GM21423 (cell line): ENCODE data around the gene ANKS3.

Source experiments
- ATAC-seq: cut with Tn5 transposase; IDR thresholded peaks from one replicate; pipeline ENCODE4 v1.9.1; 2021; ENCODE audit warnings: mild to moderate bottlenecking, moderate library complexity; ENCODE audit not compliant: unreplicated experiment

Gene ANKS3

DNA sequence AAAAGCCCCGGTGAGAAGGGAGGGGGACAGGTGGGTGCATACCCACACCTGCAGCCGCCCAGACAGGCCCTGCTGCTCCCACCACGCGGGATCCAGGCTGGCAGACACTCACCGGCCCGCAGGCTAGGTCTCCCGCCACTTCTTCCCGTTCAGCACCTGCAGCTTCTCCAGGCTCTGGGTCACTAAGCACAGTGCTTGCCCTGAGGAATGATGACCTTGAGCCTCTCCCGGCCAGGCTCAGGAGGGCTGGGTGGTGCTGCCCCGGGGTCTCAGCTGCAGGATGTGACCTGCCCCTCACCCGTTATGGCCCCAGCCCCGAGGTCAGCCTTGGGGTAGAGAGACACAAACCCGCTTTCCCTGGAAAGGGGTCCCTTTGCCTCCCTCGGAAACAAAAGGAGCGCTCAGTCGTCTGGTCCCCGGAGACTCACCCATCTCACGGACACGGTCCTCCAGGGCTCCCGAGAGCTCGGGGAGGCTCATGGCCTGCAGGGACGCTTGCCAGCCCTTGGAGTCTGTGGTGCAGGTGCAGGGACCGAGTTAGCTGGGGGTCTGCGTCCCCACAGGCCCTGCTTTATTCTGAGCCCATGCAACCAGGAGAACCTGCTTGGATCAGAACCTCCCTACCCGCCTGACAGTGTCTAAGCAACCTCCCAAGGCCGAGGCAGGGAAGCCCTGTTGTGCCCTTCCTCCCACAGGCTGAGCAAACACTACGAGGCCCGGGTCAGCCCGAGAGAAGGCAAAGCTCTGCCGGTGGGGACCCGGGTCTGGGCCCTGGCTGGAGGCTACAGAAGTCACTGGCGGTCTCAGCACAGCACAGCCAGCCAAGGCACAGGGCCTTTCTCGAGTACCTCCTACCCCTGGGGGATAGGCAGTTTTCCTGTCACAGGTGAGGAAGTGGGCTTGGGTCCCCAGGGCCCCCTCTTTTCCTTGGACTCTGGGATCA is 36.9 kb downstream of the ANKS3 start:
- ATAC-seq = no peak

DNA sequence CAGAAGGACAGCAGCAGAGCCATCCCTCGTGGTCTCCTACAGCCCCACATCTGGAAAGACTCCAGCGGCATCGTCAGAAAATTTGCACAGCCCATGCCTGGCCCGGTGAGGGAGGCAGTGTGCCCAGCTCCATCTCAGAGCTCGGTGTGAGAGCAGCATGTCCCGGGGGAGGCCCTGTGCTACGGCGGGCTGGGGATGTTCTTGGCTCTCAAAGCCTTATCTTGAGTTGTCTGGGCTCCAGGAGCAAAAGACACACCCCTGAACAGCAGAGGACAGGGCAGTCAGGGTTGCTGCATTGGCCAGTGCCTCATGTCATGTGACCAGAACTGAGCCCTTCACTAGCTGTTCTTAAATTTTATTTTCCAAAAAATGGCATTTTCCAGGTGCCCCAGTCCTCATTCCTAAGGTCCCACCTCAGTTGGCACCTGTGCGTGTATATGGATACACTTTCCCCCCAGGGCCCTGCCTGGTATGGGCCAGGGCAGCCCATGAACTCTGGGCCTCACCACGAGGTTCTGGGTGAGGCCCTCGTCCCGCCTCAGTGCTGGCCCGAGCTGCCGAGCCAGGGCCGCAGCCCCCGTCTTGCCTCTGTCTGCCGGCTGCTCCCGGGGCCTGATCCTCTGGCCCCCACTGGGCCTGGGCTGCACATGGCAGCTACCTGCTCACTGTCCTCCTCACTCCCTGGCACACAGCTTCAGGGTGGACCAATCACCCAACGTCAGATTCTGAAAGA is 37.7 kb downstream of the ANKS3 start:
- no peak for ATAC-seq

DNA sequence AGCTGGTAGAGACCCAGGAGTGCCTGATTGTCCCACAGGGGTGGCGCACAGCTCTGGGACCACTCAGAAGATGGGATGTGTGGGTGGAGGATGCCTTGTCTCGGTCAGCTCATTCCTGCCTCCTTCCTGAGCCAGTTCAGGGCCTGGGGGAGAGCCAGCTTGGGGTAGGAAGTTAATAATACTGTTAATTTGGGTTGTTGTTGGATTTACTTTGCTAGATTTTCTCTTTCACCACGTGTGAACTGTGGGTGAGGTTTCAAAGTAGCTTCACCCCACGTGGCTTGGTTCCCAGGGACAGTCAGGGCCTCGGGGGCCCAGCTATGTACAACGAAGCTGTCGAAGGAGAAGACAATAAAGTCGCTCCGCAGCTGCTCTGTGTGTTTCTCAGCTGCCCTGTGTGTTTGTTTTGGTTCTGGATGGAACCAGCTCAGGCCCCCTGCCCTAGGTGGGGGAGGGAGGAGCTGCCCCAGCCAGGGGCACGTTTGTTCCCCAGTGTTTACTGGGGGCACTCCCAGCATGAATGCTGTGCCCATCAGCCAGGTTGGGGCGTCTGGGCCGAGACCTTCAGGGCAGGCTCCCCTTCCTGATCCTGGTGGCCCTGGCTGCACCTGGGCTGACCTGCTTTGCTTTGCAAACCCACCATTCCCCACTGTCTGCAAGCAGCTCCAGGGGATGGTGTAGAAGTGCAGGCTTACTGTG is 38.4 kb downstream of the ANKS3 start:
- ATAC-seq = no peak

DNA sequence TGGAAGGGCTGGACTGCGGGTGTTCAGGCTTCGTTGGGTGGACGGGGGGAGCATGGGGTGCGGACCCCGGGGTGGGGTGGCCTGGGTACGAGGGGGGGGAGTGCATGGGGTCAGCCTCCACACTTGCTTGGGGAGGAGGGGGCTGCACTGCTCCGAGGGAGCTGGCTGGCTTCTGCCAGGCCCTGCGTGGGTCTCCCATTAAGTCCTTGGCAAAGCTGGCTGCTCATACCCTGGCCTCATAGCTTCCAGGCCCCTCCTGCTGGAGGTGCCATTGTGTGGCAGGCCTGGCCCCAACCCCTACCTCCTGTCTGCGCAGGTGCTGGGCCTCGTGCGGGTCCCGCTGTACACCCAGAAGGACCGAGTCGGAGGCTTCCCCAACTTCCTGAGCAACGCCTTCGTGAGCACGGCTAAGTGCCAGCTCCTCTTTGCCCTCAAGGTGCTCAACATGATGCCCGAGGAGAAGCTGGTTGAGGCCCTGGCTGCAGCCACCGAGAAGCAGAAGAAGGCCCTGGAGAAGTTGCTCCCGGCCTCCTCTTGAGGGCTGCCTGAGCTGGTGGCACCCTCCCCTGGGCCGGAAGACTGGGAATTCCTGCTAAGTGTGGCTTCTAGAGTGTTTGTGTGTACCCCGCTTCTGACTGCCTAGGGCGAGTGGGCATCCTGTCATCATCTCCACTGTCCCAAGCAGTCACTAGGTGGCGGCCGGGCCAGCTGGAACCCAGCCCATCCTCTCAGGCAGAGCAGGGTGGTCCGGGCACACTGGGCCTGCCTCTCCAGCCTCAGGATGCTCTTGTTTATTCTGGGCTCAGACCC is 39.2 kb downstream of the ANKS3 start:
- no peak for ATAC-seq

DNA sequence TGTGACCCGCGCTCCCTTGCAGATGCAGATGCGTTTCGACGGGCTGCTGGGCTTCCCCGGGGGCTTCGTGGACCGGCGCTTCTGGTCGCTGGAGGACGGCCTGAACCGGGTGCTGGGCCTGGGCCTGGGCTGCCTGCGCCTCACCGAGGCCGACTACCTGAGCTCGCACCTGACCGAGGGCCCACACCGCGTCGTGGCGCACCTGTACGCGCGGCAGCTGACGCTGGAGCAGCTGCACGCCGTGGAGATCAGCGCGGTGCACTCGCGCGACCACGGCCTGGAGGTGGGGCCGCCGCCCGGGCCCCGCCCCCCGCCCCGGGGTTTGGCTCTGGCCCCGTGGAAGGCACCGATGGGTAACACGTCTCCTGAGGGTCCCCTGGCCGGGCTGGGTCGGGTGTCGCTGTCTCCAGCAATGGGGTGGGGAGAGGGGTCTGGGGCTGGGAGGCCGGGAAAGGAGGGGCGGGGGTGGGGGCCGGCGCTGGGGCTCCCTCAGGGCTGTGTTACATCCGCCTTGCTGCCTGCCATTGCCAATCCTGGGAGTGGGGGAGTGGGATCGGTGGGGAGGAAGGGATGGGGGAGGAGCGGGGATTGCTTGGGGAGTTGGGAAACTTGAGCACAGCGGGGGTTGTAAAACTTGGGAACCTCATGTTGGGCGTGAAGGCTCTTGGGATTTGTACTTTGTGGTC is 40.0 kb downstream of the ANKS3 start:
- peak; percentile 2 for ATAC-seq

DNA sequence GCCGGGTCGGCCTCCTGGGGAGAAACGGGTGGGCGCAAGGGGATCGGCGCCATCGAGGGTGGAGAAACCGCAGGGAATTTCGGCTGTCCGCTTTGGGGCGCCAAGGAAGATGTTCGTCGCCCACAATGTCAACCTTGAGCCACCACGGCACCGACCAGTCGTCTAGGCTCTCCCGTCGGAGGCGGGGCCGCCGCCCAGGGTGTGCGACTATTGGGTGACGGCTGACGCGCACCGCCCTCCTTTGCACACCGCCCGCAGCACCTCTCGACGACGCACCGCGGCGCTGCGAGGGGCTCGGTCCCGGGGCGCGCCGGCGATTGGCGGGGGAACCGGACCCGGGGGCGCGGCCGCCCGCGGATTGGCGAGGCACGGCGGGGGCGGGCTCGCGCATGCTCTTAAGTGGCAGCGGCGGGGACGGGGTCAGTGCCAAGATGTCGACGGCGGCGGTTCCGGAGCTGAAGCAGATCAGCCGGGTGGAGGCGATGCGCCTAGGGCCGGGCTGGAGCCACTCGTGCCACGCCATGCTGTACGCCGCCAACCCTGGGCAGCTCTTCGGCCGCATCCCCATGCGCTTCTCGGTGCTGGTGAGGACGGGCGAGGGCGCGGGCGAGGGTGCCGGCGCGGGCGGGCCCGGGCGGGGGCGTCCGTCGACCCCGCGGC is 40.6 kb downstream of the ANKS3 start, which contains the start of gene NUDT16L1:
NUDT16L1 (plus strand) TSS at position 267 of the 660 bp plus-strand sequence; CDS start at position 432, 165 bp downstream.
- peak; percentile 94 for ATAC-seq

DNA sequence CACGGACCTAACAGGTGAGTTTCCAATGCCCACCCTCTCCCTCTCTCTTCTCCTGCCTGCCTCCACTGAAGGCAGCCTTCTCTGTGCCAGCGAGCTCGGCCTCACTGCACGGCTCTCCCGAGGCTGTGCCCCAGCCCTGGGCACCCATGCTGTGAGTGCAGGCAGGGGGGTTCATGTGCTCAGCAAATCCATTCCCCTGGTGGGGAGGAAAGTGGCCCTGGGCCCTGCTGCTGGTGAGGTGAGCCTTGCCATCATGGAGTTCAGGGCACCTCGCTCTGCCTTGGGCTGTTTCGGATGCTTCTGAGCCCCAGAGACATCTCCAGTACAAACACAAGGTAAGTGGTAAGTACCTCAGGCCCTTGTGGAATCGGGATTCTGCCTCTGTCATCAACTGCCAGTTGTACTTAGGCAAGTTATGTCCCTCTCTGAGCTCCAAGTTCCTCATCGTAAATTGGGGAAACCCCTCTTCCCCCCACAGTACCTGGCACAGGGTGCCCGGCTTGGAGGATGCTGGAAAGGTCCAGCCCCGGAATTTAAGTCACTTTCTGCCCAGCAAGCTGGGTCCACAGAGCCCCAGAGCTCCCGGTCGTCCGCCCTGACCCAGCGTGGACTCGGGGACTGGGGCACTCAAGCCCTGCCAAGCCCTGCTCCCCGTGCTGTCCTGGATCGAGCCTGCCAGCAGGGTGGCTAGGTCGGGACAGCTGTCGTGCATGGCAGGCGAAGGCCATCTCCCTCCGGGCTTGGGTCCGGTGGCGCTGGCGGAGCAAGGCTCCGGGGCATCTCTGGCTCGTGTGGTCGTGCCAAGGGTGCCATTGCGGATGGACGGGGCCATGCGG is 41.4 kb downstream of the ANKS3 start:
- ATAC-seq = no peak

DNA sequence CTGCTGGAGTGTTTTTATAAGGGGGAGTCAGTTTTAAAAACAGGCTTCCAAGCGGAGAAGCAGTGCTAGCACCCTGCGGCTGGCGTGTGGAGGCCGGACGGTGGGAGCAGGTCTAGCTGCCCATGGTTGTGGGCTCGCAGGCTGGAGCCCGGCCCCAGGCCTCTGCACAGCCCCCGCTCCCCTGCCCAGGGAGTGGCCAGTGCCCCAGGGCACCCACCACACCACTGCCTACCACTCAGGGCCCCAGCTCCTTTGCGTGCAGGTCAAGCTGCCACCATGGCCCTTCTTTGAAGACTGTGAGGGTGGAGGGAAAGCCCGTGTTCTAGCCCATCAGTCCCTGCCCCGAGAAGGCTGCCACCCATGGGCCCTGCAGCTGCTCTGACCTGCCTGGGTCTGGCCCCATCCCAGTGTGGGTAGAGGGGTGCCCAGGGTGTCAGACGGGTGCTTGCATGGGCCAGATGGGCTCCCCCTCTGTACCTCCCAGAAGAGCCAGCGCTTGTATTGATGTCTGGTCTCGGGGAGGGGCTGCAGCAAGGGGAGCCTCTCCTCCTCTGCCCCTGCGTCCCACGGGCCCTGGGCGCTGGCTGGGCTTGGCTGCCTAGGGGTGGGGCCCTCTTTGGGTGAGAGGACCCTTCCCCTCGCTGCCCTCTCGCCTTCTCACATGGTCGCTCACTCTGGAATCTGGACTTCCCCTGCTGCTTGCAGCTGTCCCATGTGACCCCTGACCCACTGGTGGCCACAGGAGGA is 42.2 kb downstream of the ANKS3 start:
- ATAC-seq = no peak

DNA sequence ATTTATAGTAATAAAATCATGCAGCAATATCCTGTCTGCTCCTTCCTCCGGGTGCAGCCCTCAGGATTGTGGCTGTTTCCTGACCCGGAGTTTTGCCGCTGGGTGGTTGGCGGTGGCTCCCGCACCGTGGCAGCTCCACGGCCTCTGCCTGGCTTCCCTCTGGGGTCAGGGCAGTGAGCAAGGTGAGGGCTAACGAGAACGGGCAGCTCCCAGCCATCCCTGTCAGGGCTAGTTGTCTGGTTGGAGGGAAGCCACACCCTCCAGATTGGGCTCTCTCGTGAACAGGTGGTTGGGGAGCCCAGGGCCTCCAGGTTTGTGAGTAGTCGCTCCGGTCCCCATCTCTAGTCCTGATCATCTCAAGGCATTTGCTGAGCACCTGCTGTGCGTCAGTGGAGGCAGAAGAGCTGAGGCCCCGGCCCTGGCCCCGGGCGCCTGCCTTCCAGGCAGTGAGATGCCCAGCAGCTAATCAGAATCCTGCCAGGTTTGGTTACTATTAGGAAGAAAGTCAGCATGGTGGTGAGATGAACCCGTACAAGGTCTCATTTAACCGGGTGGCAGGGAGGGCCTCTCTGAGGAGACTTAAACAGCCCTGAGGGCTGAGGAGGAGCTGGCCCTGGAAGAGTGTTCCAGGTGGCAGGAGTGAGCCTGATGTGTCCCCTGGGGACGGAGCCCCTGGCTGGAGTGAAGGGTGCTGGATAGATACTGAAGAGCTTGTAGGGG is 43.0 kb downstream of the ANKS3 start:
- no peak for ATAC-seq

DNA sequence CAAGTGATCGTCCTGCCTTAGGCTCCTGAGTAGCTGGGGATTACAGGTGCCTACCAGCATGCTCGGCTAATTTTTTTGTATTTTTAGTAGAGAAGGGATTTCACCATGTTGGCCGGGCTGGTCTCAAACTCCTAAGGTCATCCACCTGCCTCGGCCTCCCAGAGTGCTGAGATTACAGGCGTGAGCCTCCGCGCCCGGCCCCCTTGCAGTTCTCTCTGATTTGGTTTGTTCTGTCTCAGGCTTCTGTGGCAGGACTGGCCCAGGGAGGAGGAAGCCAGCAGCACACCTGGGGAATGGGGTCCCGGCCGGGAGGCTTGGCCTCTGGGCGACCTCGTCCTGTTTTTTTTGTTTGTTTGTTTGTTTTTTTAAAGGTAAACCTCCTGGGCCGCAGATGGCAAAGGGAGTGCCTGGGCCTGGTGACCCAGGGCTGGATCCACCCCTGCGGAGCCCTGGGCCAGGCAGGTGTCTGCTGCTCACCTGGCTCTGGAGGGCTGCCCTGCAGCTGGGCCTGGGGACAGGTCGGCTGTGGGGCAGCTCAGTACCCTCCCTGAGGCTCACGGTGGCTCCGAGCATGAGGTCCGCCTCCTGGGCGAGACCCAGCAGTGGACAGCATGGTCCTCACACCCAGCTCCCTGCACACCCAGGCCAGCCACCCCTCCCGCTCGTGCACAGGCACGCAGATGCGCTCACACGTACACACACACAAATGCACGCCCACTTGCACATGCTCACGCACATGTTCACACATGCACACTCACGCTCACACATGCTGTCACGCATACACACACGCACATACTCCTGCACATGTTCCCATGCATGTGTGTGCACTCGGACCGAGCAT is 44.0 kb downstream of the ANKS3 start:
- ATAC-seq = no peak

DNA sequence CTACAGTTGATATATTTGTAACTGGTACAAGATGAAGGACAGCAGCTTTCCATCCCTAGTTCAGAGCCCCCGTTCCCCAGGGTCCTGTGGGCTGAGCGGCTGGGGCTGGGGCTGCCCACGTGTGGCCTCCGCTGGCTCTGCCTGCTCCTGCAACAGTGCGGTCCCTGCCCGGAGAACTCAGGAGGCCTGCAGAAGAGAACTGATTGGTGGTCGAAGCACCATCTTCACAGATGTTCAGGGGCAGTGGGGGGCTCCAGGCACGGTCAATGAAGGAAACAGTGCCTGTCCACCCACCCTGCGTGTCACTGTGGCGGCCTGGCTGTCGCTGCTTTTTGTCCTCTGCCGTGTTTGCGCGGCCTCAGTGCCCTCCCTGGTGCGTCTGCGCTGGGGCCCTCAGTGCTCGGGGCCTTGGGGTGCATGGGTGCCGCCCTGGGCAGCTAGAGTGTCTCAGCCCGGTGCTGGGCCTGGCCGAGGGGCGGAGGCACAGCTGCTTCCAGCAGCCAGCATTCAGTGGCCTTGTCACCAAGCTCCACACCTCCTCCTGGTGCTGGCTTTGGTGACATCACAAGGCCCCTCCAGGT is 44.9 kb downstream of the ANKS3 start:
- ATAC-seq = no peak

DNA sequence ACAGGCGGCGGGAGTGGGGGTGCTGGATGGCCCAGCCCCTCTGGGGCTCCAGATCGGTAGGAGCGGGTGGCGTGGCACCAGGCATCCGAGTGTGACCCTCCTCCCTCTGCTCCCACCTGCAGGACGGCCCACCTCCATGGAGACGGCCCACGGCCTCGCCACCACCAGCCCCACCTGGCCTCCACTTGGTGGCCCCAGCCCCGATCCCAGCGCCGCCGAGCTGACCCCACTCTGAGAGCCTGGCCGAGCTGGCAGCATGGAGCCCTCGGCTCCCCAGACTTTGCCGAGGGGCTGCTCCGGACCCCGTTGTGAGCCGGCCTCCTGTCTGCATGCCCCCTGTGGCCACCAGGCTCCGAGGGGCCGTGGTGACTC is 45.4 kb downstream of the ANKS3 start:
- ATAC-seq = no peak

DNA sequence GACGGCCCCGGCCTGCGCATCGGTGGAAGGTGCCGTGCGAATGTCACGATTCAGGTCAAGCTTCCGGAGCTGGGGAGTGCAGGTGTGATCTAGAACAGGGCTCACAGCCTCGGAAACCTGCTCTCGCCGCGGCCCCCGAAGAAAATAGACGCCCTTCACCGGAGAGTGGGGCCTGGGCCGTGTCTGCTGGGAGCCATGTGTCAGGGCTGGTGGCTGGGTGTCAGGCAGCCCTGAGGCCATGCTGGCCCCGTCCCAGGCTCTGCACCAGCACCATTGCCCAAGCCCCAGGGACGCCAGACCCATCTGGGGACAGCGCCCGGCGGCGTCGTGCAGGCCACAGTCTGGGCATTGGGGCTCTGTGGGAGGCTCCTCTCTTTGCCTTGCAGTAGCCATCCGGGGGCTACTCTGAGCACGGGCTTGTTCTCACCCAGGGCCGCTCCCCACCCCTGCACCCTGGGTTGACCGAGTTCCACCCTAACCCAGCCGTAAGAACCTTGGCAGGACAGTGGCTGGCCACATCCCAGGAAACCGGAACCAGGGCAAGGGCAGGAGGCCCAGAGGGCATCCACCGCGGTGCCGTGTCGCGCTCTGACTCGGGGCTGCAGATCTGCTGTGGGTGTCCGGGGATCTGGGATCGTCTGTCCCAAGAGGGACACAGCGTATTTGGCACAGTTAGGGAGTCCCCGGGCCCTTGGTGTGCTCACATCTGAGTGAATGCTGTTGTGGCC is 46.0 kb downstream of the ANKS3 start:
- ATAC-seq = no peak

DNA sequence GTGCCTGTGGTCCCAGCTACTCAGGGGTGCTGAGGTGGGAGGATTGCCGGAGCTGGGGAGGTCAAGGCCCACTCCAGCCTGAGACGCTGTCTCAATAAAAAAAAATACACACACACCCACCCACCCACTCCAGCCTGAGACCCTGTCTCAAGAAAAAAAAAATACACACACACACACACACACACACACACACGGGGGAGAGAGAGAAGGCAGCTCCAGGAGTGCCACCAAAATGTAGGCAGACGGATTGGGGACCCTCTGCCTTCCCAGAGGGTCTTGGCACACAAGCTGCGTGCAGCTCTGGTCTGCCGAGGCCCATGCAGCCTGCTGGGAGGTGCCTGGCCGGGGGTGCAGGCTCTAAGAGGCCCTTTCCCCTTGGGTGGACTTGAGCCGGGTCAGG is 46.7 kb downstream of the ANKS3 start:
- ATAC-seq = no peak

DNA sequence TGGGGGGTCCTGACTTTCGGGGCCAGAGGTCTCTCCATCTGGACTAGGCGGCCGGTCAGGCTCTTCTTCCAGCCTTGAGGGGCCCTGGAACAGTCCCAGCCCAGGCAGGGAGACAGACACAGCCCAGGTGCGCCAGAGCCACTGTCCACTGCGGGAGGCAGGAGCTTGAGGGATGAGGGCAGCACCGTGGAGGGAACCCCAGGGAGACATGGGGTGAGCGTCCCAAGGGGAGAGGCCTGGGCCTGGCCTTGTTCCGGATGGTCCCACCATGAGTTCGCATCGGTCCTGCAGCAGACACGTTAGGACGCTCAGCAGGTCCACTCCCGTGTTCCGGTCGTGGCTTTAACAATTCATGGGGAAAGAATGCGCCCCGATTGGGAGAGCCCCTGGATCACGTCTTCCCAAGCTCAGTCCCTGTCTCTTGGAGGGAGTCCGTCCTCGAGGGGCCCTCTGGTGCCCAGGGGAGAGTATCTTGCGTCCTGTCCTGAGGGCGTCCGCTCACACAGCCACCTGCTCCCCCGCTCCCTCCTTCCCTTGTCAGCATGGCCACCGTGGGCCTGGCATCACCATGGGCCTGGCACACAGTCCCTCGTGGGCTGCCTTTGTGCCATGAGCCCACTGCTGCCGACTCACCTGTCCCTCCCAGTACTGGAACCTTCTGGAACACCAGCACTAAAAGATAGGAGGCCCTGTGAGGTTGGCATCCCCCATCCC is 47.4 kb downstream of the ANKS3 start:
- no peak for ATAC-seq
